HPDE6-E6E7 (cell line): ENCODE measurements around the gene WDR46.

Source experiments
- DNase-seq: peaks from one replicate; pipeline ENCODE4 v3.0.0; 2011; ENCODE audit warnings: missing footprints; ENCODE audit errors: extremely low spot score

WDR46 gene, protein sequence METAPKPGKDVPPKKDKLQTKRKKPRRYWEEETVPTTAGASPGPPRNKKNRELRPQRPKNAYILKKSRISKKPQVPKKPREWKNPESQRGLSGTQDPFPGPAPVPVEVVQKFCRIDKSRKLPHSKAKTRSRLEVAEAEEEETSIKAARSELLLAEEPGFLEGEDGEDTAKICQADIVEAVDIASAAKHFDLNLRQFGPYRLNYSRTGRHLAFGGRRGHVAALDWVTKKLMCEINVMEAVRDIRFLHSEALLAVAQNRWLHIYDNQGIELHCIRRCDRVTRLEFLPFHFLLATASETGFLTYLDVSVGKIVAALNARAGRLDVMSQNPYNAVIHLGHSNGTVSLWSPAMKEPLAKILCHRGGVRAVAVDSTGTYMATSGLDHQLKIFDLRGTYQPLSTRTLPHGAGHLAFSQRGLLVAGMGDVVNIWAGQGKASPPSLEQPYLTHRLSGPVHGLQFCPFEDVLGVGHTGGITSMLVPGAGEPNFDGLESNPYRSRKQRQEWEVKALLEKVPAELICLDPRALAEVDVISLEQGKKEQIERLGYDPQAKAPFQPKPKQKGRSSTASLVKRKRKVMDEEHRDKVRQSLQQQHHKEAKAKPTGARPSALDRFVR

DNA sequence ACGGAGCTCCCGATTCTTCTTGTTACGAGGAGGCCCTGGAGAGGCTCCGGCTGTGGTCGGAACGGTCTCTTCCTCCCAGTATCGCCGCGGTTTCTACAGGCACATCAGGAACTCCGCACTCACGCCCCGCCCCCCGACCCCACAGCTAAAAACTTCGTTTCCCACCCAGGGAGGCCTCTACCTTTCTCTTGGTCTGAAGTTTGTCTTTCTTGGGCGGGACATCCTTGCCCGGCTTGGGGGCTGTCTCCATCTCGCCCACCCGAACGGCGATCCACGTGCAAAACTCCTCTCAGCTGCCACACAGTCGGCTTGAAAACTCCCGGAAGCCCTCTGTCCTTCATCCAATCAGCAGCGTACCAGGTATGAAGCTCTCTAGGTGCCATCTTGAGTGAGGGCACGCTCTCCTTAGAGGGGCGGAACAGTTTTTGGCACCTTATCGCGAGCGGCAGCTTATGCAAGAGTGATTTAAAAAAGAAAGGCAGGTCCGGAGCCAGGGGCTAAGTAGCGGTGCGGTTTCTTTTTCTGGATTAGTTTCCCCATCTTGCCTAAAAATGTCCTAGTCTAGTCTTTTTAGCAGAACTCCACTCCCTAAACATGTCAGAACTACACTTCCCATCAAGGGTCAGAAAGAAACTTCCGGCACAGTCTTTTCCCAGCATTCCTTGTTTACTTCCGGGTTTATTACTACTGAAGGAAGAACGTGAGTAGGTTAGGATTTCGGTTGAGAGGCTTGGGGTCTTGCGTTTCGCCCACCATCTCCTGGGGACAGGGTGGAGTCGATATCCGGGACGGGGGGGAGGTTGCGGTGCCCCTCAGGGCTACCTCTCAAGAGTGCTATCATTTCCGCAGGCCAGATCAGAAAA is at the start of gene WDR46, which contains the start of gene PFDN6:
Gene WDR46, minus strand, starts transcription at position 319 of the 863 bp plus-strand sequence. Its CDS starts 69 bp downstream, at position 250.
Gene PFDN6, plus strand, starts transcription at position 681 of the 863 bp plus-strand sequence. CDS start 256 bp downstream, outside the sequence.
- DNase-seq, result peak; percentile 96

DNA sequence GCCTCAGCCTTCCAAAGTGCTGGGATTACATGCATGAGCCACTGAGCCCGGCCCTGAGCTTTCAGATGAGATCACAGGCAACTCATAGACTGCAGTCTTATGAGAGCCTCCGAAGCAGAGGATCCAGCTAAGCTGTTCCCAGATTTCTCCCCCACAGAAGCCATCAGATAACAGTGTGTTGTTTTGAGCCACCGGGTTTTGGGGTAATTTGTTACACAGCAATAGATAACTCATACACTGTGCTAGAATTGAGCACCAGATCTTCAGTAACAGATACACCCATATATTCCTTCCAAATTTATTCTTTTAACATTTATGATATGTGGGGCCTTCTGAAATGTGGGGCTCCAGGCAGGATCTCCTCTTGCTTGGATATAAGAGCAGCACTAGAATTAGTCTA is 47.5 kb upstream of the WDR46 start:
- no peak for DNase-seq

DNA sequence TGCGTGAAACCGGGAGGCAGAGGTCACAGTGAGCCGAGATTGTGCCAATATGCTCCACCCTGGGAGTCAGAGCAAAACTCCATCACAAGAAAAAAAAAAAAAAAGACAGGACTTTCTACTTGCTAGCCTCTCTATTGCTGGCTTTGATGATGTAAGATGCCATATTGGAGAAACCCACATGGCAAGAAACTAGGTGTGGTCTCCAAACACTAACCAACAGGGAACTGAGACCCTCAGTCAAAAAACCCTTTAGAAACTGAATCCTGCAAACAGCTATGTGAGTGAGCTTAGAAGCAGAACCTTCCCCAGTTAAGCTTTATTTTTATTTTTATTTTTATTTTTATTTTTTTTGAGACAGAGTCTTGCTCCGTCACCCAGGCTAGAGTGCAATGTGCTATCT is 46.9 kb upstream of the WDR46 start:
- DNase-seq, result no peak

DNA sequence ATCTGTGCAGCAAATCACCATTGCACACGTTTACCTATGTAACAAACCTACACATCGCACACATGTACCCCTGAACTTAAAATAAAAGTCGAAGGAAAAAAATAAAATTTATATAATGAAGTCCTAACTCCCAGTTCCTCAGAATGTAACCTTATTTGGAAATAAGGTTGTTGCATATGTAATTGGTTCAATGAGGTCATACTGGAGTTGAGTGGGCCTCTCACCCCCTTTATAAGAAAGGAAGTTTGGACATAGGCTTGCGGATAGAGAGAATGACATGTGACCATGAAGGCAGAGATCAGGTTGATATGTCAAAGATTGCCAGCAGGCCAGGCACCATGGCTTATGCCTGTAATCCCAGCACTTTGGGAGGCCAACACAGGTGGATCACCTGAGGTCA is 44.6 kb upstream of the WDR46 start:
- no peak for DNase-seq

DNA sequence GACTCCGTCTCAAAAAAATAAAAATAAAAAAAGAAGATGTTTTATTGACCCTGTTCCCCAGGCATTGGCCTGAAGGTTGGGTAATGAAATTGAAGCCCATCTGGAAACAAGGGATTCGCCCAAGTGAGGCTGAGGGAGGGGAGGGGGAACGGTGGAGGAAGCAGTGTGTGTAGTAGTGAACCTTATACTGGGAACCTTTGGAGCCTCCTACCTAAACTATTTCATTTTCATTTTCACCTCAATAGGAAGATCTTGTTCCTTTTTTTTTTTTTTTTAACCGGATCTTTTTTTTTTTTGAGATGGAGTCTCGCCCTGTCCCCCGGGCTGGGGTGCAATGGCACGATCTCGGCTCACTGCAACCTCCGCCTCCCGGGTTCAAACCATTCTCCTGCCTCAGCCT is 41.7 kb upstream of the WDR46 start:
- no peak for DNase-seq

DNA sequence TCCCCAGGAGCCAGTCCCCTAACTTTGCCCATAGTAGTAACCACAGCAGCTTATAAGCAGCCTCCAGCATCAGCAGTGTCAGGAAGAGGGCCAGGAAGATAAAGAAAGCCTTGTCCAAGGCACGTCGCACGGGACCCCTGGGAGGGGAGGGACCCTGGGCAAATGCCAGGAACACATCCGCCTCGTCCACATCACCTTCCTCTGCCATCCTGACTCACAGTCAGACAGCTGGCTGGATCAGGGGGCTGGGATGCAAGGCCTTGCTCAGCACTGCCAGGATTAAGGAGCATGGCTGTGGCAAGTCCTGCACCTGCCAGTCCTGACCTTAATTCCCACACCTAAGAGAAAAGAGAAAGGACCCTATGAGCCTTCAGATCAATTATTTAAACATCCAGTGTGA is 40.0 kb upstream of the WDR46 start:
- no peak for DNase-seq

DNA sequence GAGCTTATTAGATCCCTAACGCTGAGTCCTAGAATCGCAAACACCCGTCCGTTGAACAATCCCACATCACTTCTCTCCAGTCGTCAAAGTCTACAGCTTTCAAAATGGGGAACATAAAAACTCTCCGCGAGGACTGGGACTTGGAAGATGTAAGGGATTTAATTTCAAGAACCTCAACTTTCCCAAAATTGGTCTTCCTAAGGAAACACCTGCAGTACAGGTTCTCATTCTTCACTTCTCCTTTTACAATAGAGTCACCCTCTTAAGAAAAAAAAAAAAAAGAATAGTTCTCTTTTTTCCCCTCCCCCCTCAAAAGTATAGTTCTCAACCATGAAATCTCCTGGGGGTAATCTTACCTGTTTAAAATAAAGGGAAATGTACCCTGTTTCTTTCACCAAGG is 35.1 kb upstream of the WDR46 start:
- no peak for DNase-seq

DNA sequence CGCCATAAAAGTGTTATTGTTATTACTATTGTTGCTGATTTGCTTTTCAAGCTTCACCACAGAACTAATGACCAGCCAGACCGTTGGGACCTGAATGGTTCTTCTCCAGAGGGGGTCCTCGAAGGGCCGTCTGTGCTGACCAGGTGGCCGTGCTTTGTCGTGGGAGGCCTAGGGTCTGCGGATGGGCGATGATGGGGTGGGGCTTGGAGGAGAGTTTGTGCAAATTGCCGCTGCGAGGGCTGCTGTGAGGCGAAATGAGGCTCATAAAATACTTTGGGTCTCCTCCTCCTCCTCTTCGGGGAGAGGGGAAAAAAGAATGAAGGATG is 34.5 kb upstream of the WDR46 start:
- no peak for DNase-seq

DNA sequence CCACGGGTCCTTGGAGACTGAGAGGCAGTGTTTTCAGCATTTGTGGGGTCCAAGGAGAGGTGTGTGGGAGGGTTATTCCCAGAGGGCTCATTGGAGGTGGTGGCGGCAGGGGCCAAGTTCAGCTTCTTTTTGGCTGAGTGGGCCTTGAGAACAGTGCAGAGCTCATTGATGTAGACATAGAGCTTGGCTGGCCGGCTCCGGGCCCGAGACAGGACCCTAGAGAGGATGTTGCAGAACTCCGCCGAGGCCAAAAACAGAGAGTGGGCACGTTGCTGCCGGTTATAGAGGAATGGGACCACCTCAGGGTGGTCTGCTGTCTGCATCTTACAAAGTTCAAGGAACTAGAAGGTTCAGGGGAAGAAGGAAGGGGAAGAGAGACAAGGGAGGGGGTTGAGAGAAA is 32.2 kb upstream of the WDR46 start:
- no peak for DNase-seq

DNA sequence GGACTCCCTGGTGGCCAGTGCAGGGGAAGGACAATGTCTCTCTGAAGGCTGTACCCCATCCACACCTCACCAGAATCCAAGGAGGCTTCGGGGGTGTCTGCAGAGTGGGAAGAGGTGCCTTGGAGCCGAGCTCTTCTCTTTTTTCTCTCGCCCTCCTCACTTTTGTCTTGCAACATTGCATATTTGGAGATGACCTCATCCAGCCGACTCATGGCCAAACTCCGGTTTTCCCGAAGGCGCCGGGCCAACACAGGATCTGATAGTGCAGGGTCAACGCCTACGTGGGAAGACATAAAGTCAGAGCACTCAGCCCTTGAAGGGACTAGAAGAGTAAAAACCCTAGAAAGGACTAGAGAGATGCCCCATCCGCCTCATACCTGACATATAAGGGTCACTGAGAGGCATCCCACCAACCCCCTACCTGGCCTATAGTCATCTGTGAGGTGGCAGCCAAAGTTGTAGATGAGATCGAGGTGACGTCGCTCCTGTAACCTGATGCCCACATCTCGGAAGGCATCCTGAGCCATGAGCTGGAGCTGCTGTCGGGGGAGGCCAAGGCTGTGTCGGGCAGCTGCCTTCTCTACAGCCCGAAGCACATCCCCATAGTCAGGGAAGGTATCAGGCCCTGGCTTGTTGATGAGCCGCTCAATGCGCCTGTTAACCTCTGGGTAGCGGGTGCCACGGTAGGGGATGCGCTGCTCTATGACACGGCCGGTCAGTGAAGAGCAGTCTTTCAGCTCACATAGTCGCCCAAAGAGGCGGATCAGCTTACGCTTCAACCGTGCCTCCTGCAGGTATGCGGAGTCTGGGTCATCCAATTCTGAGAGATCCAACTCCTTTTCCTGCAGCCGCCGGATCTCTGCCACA is 31.5 kb upstream of the WDR46 start:
- no peak for DNase-seq

DNA sequence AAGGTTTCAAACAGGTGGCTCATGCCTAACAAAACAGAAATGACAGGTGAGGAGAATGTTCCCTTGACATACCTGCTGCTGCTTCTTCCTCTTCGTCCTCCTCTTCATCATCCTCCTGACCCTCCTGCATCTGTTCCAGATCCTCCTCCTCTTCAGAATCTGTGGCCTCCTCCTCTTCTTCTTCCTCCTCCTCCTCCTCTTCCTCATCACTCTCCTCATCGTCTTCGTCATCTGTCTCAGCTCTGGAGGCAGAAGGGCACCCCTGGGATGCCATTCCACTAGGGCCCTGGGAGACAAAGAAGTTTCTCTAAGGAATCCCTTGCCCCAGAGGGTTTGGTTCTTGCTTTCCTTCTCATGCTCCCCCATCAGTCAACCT is 30.9 kb upstream of the WDR46 start:
- no peak for DNase-seq

DNA sequence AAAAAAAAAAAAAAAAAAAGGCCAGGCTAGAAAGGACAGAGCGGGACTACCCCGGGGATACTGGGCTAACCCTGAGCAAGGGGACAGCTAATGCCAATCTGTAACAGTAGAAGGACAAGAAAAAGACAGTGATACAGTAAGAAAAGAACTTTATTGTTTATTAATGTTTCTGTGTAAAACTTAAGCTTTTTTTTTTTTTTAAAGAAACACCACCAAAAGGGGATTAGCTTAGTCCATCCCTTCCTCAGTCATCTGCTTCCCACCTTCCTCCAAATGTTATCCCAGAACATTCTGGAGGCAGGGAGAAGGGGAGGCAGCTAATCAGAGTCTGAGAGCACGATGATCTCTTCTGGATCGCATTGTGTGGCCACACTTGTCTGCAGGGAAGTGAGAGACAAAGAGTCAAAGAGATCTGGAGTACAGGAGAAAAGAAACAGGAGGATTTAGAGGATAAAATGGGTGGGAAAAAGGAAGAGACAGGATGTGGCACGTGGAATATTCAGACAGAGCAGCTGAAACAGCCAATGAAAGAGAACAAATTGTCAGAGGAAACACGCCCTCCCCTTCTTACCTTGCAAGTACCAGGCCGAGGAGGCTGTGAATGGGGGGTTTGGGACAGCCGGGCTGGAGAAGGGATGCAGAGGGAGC is 29.5 kb upstream of the WDR46 start:
- DNase-seq, result no peak

DNA sequence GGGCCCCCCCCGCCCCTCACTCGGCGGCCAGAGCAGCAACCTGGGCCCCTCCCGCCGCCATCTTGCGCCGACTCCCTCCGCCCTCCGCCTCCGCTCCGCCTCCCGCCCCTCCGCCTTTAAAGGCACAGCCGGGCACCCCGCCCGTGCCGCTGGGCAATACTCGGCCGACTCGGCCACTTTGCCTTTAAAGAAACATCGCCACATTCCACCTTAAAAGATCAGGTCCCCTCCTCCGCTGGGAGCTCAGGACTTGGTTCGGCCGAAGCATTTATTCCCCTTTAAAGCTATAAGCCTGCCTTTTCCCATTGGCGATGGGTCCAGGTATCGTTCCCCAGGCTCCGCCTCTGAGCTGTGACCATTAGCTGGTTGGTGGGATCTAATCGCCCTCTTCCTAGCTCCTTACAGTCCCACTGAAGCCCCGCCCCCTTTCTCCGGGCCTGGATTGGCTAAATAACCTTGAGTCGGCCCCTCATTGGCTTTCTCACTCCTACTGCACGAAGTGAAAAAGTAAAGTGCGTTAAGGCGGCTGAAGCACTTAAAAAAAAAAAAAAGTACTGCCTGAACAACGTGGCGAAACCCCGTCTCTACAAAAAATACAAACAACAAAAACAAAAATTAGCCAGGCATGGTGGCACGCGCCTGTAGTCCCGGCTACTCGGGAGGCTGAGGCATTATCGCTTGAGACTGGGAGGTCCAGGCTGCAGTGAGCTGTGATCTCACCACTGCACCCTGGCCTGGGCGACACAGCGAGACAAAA is 28.8 kb upstream of the WDR46 start, which contains the start of gene ZBTB22:
Gene ZBTB22, minus strand, starts transcription at position 76 of the 757 bp plus-strand sequence. CDS start 828 bp downstream, outside the sequence.
- DNase-seq, result peak; percentile 93

DNA sequence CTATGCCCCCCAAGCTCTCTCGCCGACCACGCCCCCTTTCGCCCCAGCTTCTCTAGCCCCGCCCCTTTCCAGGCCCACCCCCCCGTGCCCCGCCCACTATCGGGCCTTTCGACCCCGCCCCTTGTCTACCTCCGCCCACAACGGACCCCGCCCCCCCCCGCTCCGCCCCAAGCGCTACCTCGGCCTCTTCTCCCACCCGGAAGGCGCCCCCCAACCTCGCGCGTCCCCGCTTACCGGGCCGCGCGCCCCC is 28.3 kb upstream of the WDR46 start:
- DNase-seq, result no peak

DNA sequence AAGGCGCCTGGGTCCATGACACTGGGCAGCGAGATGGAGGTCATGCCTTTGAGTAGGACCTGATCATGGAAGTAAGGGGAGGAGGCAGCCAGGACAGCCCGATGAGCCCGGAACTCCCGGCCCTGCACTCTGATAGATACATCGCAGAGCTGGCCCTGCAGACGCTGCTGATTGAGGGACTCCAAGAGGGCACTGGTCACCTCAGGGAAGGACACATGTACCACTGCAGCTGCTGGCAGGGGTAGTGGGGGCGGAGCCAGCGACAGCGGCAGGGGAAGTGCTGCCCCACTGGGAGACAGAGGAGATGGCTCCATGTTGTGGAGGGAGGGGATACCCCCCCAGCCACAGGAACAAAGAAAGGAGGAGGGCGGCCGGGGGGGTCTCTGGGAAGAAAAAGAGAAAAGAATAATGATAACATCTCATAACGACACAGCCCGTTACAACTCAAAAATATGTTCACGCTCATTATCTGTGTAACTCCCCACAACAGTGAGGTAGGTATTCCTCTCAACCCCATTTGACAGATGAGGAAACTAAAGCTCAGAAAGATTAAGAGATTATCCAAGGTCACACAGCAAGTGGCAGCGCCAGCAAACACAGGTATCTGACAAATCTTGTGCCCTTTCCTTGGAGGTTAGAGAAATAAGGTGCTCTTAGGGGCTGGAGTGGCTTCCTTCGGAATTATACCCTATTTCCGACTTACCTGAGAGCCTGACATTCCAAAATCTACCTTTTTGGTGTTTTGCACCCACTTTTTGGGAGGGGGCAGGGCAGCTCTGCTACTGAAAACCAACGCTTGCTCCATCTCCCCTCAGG is 27.8 kb upstream of the WDR46 start:
- DNase-seq, result no peak

DNA sequence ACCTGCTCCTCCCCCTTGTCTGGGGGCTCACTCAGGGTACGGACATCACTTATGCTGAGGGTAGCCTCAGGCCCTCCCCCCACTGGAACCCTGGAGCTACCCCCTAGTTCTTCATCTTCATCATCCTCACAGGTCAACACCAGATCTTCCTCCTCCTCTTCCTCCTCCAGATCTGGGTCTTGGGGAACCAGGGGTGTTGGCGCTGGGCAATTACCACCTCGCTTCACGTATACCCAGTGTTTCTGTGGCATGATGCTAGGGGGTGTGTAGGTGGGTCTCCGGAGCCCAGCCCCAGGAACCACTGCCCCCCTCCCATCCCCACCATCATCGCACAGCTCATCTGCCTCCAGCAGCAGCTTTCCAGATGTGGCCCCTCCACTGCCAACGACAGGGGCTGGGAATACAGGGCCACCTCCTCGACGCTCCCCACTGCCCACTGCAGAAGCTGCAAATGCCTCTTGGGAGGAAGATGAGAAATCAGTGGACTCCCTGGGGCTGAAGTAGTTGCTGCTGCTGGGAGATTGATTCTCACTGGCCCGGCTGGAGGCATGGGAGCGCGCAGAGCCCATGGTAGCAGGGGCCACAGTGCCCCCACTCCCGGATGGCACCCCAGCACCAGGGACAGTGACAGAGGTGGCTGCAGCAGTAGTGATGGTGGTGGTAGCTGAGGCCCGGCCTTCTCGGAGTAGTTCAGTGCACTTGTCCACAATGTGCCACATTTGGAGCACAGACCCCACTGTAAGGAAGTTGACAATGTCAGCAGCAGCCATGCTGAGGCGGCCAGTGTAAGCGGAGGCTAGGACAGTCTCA is 27.0 kb upstream of the WDR46 start:
- DNase-seq, result no peak

DNA sequence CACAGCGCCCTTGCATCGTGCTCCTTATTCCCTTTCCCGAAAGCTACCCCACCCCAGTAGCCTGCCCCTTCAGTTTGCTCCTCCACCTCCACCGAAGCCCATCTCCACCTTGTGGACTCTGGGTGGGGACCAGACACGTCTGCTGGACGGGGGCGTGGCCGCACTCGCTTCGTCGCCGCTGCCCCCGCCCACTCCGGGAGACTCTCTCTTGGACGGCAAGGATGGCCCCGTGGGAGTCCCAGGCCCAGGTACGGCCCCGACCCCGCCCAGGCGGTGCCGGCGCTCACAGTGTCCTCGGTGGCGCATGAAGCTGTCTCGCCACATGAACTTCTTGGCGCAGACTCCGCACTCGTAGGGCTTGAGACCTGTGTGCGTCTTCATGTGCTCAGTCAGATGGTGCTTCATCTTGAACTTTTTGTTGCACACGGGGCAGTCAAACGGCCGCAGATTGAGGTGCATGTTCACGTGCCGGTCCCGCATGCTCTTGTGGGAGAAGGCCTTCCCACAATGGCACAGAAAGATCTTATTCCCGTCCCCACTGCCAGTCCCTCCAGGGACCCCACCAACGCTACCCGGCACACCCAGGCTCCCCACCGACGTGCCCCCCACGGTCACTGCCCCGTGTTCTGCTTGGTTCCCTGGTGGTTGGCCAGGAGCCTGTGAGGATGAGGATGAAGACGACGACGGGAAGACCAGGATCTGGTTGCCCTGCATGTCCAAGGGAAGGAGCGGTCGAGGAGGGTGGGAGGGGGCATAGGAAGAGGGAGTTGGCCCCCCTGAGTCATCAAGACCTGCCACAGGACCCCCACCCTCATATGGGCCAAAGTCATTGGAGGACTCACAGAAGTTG is 26.1 kb upstream of the WDR46 start:
- DNase-seq, result peak; percentile 15

DNA sequence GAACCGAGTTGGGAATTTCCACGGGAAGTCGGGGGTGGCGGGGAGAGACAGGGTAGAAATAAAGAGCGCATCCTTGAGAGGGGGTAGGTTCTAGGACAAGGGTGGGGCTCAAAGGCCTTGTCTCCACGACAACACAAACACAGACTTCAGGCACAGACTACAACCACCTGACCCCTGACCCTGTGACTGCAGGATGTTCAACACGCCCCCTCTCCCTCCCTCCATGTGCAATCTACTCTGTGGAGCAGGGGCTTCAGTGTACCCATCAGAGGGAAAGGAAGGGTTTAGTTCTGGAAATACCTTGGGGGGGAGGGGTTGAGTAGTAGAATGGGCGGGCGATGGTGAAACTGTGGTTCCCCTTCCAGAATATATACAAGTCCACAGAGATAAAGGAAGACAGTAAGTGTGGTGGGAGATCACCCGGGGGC is 25.5 kb upstream of the WDR46 start:
- DNase-seq, result peak; percentile 47
